Dermis microvascular lymphatic vessel endothelial cell (primary cell): Measurements from ENCODE around the gene IQGAP1. TPM values are rescaled to one million over a fixed set of nuclear protein-coding genes. Genes with fewer than 3 reads are reported as not detected.

ENCODE experiments used
- DNase-seq, 2 donors: peaks; one replicate each; pipeline versions ENCODE4 v3.0.0 to v3.0.0-alpha.2; 2010; ENCODE audit warnings: low read depth in 2 of 2
- total RNA-seq: library from RNA; depleted of rRNA; stranded (reverse); fragments of >200 nt; gene quantifications from 2 replicates; pipeline ENCODE4 v1.2.1, GENCODE V29; 2014

IQGAP1 gene
- total RNA-seq, 1 donor from 2014 or later, result 145 TPM

DNA sequence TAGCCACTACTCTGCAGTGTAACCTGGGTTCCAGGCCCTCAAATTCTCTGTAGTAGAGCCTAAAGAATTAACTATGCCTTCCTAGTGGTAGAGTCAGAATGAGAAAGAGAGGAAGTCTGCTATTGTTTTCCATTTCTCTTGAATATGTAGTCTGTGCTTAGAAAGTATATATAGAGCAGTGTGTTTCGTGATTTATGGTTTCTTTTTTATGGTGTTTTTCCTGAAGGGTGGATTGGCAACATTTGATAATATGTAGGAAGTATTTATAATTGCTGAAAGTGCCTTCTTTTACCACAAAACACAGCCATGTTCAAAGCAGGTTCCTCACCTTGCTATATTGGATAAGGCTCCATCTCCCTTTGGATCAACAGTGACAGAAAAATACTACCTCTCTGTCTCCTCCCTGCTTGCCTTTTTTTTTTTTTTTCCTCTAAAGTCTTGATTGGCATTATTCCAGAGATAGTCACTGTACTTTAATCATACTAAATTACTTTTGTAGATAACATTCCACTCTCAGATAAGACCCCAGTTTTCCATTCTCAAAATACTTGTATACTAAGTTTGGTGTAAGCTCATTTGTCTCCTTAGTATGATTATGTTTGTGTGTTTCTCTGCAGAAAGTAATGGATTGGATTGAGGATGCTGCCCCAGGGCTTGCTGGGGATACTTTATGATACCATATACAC lies 47.8 kb downstream of the IQGAP1 start:
- peak in 1 of 2 donors; percentile 75 for DNase-seq

DNA sequence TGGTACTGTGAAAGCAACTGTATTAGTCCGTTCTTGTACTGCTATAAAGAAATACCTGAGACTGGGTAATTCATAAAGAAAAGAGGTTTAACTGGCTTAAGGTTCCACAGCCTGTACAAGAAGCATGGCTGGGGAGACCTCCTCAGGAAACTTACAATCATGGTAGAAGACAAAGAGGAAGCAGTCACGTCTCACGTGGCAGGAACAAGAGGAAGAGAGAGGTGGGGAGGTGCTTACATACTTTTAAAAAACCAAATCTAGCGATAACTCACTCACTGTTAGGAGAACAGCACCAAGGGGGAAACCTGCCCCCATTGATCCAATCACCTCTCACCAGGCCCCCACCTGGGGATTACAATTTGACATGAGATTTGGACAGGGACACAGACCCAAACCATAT lies 48.9 kb downstream of the IQGAP1 start:
- no peak for DNase-seq

DNA sequence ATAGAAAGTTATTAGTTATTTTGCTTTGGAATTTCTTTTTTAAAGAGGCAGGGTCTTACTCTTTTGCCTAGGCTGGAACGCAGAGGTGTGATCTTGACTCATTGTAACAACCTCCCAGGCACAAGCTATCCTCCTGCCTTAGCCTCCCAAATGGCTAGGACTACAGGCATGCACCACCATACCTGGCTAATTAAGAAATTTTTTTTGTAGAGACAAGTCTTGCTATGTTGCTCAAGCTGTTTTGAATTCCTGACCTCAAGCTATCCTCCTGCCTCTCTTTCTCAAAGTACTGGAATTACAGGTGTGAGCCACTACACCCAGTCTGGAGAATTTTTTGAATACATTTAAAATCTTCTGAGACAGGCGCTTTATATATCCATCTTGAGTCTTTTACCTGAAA lies 49.5 kb downstream of the IQGAP1 start:
- DNase-seq, result no peak

DNA sequence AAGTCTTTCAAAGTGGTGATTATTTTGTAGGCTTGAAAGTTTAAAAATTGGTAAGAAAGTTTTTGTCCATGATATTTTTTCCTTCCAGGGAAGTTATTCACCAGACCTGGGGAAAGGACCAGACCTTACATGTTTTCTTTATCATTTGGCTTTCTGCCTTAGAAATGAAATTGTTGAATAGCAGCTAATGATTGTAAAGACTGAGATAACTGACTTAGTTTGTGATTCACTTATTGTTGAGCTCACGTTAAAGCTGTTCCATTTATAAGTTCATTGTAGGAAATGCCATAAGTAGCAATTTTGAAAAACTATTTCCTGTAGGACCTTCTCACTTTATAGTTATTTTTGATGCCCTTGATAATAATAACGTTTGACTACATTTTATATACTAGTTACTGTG lies 51.9 kb downstream of the IQGAP1 start:
- peak in 1 of 2 donors; percentile 46 for DNase-seq

DNA sequence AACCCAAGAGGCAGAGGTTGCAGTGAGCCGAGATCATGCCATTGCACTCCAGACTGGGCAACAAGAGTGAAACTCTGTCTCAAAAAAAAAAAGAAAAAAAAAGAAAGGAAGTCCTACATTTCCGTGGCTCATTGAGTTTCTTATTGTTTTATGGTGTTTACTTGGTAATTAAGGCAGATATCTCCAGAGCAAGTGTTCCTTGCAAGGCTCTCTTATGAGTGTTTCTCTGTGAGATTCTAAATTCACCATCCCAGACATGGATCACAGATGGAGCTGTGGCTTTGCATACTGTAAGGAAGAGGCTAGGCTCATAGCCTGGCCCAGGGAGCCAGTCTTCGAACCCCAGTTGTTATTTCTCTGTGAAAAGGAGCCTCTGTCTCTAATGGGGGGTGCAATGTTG lies 53.0 kb downstream of the IQGAP1 start:
- no peak for DNase-seq

DNA sequence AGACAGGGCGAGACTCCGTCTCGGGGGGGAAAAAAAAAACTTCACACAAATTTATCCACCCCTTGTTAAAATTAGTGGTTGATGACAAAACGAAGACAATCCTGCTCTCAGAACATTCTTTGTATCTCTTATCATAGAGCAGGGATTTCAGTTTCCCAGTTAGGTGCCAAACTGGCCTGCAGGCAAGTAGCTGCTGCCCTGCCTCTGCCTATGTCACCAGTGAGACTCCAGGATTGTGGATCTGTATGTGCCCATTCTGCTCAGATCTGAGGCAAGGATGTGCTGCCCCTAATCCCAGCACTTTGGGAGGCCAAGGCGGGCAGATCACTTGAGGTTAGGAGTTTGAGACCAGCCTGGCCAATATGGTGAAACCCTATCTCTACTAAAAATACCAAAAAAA lies 54.4 kb downstream of the IQGAP1 start:
- no peak for DNase-seq

DNA sequence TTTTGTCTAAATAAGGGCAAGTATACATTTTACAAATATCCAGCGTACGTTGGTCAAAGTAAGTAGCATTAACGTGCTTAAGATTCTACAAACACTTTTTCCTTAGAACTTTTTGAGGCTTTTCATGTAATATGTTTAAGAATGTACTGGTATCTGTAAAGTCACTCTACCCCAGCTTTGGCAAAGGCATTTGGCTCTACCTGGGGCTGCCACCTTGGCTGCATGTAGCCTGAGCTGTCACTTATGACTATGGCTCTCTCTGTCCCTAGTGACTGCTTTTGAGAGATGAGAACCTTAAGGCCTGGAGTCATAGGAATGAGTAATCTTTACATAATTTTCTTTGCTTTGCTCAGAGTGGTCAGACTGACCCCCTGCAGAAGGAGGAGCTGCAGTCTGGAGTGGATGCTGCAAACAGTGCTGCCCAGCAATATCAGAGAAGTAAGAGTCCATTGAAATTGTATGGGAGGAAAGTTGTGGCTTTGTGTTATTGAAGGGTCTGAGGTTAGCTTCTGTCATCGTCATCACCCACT lies 61.2 kb downstream of the IQGAP1 start:
- no peak for DNase-seq

DNA sequence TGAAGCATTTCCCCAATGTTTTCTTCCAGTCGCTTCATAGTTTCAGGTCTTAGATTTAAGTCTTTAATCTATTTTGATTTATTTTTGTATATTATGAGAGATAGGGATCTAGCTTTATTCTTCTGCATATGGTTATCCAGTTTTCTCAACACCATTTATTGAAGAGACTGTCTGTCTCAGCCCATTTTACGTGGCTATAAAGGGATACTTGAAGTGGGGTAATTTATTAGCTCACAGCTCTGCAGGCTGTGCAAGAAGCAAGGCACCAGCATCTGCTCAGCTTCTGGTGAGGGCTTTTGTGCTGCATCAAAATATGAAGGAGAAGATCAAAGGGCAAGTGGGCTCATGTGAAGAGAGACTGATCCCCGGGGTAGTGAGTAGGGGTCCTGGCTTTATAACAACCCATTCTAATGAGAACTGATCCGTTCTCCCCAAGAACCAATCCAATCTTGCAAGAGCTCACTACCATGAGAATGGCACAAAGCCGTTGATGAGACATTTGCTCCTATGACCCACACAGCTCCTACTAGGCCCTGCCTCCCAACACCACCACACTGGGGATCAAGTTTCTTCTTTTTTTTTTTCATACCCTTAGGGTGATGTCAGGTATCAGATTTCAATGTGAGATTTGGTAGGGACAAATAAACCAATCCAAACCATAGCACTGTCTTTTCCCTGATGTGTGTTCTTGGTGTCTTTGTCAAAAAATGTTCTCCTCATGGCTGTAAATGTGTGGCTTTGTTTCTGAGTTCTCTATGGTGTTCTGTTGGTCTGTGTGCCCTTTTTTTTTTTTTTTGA lies 63.2 kb downstream of the IQGAP1 start:
- DNase-seq, result no peak

DNA sequence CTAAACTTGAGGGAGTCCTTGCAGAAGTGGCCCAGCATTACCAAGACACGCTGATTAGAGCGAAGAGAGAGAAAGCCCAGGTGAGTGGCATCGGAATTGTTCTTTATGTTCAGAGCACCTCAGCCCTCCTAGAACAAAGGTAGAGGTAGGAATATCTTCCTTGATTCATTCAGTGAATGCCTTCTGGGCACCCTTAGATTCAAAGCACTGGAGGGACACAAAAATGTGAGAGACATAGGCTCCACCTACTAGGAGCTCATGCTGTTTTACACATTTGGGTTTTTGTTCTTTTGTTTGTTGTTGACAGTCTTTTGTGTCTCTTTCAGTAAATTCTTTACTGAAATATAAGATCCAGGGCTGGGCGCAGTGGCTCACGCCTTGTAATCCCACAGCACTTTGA lies 68.2 kb downstream of the IQGAP1 start:
- DNase-seq, result no peak

DNA sequence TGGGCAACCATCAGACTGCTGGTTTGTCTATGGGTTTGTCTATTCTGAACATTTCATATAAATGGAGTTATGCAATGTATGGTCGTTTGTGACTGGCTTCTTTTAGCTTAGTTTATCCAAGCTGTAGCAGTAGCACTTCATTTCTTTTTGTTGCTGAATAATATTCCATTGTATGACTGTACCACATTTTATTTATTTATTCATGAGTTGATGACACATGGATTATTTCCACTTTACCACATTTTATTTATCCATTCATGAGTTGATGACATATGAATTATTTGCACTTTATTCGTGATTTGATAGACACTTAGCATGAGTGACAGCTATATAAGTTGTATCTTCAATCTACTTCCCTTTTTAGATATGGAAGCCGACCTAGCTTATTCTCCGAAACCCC lies 70.0 kb downstream of the IQGAP1 start:
- no peak for DNase-seq

DNA sequence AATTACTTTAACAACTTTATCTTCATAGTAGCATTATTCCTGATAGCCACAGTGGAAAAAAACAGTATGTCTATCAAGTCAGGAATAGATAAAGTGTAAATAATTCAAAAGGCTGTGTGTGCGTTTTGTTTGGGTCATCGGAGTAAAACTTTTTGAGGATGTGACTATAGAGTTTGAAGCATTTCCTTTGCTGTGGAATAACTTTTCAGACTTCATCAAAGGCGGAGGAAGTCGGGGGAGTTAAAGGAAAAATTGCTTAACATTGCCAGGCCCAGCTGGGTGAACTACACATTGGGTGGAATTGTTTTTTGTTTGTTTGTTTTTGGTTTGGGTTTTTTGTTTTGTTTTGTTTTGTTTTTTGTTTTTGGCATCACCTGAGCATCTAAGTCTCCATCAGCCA lies 71.3 kb downstream of the IQGAP1 start:
- DNase-seq, result peak; percentile 77 to 80

DNA sequence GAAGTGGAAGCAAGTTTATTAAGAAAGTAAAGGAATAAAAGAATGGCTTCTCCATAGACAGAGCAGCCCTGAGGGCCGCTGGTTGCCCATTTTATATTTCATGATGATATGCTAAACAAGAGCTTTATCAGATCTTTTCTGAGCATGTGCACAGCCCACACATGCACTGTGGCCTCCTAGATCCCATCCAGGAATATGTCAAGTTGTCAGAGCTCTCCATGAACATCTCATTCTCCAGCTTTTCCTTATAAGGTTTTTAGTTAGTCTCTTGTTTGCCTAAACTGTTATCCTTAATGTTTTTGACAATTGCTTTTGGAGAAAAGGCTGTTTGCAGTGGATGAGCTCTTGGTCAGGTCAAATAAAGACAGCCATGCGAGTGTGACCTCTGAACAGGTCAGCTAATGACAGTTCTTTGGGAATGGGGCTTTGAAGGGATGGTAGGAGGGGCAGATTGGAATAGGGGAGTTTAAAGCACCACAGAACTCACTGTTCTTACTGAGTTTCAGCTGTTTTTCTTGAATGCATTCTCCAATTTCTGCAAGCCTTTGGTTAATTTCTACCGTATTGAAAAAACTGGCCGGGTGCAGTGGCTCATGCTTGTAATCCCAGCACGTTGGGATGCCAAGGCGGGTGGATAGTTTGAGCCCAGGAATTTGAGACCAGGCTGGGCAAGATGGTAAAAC lies 72.2 kb downstream of the IQGAP1 start:
- no peak for DNase-seq

DNA sequence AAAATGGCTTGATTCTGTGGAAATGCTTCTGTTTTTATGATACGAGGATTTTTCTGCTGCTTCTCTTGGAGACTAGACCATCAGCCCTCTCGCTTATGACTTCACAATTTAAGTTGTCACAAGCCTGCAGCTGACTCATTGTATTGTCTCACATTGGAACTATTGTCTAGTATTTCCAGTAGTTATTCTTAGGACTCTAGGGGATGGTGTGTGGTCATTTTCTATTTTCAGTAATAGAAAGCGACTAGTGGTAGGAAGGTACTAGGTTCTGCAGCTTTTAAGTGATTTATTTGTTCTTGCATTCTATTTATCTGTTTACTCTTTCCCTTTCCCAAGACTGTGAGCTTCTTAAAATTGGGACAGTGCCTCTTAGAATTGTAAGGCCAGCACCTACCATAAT lies 75.3 kb downstream of the IQGAP1 start:
- peak; percentile 92 to 97 for DNase-seq

DNA sequence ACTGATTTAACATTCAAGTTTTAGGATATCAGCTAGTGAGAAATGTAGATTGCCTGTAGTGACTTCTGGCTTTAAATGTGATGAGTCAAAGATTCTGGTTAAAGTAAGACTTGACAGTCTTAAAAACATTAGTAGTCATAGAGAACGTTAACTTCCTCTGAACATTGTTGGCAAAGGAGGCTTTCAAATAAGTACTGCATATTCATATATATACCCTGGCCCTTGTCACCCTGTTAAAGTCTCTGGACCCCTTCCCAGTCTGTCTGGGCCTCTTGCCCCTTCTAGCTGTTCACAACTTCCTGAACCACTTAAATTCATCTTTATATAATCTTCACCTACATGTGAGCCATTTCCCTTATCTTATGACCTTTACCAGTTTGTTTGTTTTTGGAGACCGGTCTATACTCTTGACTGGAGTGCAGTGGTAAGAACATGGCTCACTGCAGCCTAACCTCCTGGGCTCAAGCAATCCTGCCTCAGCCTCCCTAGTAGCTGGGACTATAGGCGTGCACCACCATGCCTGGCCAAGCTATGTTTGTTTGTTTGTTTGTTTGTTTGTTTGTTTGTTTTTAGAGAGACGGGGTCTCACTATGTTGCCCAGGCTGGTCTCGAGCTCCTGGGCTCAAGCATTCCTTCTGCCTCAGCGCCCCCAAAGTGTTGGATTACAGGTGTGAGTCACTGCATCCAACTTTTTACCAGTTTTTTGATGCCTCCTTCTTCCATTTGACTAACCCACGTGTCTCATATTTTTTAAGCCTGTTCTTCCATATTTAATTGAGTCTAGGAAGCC lies 77.3 kb downstream of the IQGAP1 start:
- peak in 1 of 2 donors; percentile 84 for DNase-seq

DNA sequence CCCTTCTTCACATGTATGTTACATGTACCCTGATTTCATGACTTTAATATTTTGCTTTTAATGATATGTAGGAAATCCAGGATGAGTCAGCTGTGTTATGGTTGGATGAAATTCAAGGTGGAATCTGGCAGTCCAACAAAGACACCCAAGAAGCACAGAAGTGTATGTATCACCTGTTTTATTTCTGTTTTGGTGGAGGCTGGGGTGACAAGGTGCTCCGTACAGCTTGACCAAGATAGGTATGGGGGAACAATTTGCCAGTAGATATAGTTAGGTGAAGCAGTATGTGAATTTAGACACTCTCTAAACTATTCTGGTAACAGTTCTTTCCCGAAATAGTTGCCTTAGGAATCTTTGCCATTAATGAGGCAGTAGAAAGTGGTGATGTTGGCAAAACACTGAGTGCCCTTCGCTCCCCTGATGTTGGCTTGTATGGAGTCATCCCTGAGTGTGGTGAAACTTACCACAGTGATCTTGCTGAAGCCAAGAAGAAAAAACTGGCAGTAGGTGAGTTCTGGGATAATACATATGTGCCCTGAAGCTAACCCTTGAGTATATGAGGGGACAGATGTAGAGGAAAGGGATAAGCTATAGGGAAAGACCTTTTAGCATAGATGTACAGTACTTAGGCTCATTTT lies 78.0 kb downstream of the IQGAP1 start:
- peak; percentile 23 to 54 for DNase-seq

DNA sequence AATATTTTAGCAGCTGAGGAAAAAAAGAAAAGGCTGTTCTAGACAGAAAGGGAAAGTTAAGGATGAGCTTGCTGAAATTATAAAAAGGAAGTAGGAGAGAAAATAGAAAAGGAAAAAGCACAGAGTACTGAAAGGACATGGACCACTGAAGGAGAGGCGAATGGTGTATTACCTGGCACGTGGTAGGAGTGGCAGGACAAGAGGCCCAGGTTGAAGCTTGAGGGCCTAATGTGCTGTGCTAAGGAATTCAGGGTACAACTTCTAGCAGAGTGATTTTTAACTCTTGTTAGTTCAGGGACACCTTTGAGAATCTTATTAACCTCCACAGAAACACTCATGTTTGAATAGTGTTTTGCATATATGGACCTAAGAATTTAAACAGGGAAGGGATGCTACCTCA lies 81.7 kb downstream of the IQGAP1 start:
- no peak for DNase-seq

DNA sequence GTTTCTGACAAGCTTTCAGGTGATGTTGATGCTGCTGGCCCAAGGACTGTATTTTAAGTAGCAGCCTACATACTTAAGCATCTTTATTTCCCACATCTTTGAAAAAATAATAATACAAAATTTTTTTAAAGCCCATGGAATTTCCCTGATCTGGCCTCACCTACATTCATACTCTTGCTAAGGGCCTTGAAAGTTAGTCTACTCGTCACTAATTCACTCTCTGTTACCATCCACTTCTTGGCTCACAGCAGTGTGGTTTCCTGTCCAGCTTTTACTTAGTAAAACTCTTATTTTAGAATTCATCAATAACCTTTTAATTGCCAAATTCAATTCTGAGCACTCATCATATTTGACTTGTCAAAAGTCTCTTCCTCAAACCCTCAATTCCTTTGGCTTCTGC lies 82.4 kb downstream of the IQGAP1 start:
- no peak for DNase-seq

DNA sequence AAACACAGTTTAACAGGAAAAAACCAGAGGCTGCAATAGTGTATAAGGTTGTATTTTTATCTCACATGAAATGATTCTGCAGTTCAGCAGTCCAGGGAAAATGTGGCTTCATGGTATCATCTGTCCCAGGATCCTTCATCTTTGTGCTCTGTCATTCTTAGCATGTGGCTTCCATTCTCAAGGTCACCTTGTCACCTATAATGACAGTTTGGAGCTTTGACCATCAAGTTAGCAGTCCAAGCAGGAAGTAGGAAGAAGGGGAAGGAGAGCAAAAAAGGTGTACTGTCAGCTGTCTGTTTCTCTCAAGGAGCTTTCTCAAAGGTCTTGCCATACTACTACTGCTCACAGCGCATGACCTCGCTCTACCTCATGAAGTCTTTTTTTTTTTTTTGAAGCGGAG lies 83.1 kb downstream of the IQGAP1 start:
- no peak for DNase-seq

DNA sequence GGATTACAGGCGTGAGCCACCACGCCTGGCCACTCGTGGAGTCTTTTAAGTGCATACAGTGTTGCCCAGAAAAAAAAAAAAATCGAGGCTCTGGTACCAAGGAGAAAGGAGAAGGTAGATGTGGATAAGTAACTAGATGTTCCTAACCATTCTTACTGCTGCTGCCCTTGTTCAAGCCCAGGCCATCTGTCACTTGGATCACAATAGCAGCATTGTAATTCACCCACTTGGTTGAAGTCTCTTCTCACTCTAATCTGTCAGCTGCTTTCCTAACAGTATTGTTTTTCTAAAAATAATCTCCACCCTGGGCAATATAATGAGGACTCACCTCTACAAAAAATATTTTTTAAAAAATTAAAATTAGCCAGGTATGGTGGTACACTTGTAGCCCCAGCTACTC lies 83.7 kb downstream of the IQGAP1 start:
- DNase-seq, result no peak

DNA sequence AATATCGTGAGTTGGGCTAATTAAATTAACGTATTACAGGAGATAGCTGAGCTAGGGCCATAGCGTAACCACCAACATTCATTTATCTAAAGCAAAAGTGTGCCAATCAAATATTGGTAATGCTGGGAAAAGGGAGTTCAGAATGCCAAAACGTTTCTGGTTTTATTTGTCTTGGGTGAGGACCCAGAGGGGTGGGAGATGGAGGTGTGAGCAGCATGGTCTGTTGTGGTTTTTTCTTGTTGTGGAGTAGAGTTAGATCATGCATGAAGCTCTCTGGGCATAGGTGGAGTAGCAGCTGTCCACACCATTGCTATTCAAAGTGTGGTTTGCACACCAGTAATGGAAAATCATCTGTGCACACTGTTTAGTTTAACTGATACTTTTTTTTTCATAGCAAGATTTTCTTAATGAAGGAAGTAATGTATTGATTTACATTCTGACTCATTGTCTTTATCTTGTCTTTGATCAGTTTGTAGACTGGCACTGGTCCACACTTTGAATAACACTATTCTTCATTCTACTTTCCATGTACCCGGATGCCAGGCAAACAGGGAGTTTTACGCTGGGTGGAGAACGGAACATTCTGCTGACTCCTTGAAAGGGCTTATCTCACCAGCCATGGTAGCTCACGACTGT lies 90.9 kb downstream of the IQGAP1 start:
- peak in 1 of 2 donors; percentile 41 for DNase-seq

DNA sequence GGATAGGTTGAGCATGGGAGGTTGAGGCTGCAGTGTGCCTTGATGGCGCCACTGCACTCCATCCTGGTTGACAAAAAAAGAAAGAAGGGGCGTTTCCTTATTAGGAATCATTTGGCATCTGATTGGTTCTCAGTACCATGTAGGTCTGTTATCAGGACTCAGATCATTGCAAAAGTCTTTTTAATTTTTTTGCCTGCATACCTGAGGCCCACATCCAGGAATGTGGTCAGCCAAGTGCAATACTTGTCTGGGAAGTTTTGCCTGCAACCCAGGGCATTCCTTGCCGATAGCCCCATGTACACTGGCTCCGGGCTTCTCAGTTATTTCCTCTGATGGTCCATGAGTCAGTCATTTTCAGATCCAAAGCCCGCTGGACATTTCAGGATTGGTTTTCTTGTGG lies 91.6 kb downstream of the IQGAP1 start:
- DNase-seq, result no peak
